Transverse colon (tissue), 4 donors: Measurements from ENCODE around the gene AFG1L. TPM values are rescaled to one million over a fixed set of nuclear protein-coding genes. Genes with fewer than 3 reads are reported as not detected.

Experiments used
- DNase-seq: peaks from one replicate; pipeline ENCODE4 v3.0.0-alpha.2; 2019
- H3K27ac ChIP-seq, 4 donors: fragments of 200-600 bp; sonication (generic); 2 replicates each; pipeline ENCODE4 v1.5.1; 2016 to 2018; ENCODE audit warnings: inconsistent platforms in 4 of 4
- H3K27me3 ChIP-seq: fragments of 200-600 bp; sonication (generic); 2 replicates; pipeline ENCODE4 v1.5.1; 2017; ENCODE audit warnings: inconsistent platforms
- H3K36me3 ChIP-seq, 4 donors: fragments of 200-600 bp; sonication (generic); 2 replicates each; pipeline ENCODE4 v1.5.1; 2017 to 2019; ENCODE audit warnings: inconsistent platforms in 4 of 4
- H3K4me1 ChIP-seq, 4 donors: fragments of 200-600 bp; sonication (generic); 2 replicates each; pipeline ENCODE4 v1.5.1; 2017 to 2020; ENCODE audit warnings: inconsistent platforms in 4 of 4
- H3K4me3 ChIP-seq, 4 donors: fragments of 200-600 bp; sonication (generic); 1 replicate in 1 of 4; 2 replicates in 3 of 4; pipeline versions ENCODE4 v1.5.1 to v1.6.1; 2017 to 2019; ENCODE audit warnings: inconsistent platforms in 4 of 4
- H3K9me3 ChIP-seq, 2 donors: fragments of 200-600 bp; sonication (generic); 2 replicates each; pipeline ENCODE4 v1.5.1; 2017 to 2019; ENCODE audit warnings: inconsistent platforms in 2 of 2
- CTCF ChIP-seq, 5 experiments: fragments of 200-600 bp in 3 of 5; fragments of 450-650 bp in 2 of 5; sonication (generic) in 3 of 5; IDR thresholded peaks; 1 replicate in 2 of 5; 2 replicates in 3 of 5; pipeline ENCODE4 v1.5.1; 2016 to 2017; ENCODE audit warnings: antibody characterized with exemption in 5 of 5, inconsistent platforms in 3 of 5, mild to moderate bottlenecking in 2 of 5, moderate library complexity in 1 of 5
- EP300 ChIP-seq: sonication (generic); formaldehyde crosslinking; IDR thresholded peaks from one replicate; pipeline ENCODE4 v1.6.1; 2017; ENCODE audit warnings: antibody characterized with exemption, low read depth
- POLR2A ChIP-seq: fragments of 450-650 bp; IDR thresholded peaks from one replicate; pipeline ENCODE4 v1.6.1; 2016; ENCODE audit warnings: antibody characterized with exemption, mild to moderate bottlenecking, moderate library complexity
- POLR2AphosphoS5 ChIP-seq, 3 donors: sonication (generic); formaldehyde crosslinking; IDR thresholded peaks; one replicate each; pipeline ENCODE4 v1.6.1; 2016; ENCODE audit warnings: antibody characterized with exemption in 3 of 3
- WGBS, 2 donors: methylation state at CpG; one replicate each; pipeline ENCODE4 v1.1.5; 2018; ENCODE audit warnings: low coverage in 1 of 2; 5-methylcytosine and 5-hydroxymethylcytosine counted together
- in situ Hi-C, 4 donors: fragments of 200-750 bp; cut with MboI; loops; one replicate each; pipeline versions ENCODE4 v1.15.0 to v1.15.1; 2017; ENCODE audit warnings: low sequenced_read_pairs in 3 of 4, low pct_ligation_motif_present in 1 of 4, low pct_unique_long_range_greater_than_20kb in 1 of 4
- intact Hi-C: fragments of 100-400 bp; cut with DNase I; formaldehyde crosslinking; loops from one replicate; pipeline ENCODE4 v1.15.1; 2023; ENCODE audit warnings: low total_unique reads
- total RNA-seq, 4 donors: library from RNA; depleted of rRNA; stranded (reverse); fragments of >200 nt; gene quantifications; one replicate each; pipeline ENCODE4 v1.1.0, GENCODE V29; 2016

AFG1L gene
- total RNA-seq, 4 donors from 2014 or later, result 2.2 to 22.5 (median 5.5) TPM

DNA sequence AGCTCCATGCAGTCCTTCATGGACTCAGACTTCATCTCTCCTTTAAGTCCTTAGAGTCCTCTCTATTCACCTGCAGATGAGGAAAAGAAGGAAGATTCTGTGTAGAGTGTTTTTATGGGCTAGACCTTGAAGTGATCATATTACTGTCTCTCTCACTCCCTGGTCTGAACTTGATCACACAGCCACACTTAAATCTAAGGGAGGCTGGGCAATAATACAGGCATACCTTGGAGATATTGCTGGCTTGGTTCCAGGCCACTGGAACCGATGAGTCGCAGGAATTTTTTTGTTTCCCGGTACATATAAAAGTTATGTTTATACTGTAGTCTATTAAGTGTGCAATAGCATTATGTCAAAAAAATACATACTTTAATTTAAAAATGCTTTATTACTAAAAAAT is 206.7 kb downstream of the AFG1L start:
- no peaks in the 10 kb centered on the region for H3K9me3 ChIP-seq
- no peak overlapping the region for H3K4me3 ChIP-seq
- DNase-seq, result no peak
- no peaks in the 10 kb centered on the region for H3K4me1 ChIP-seq
- no peak for TF ChIP-seq POLR2A
- no peak for TF ChIP-seq EP300
- TF ChIP-seq POLR2AphosphoS5 (IDR thresholded peaks at IDR 0.05), result no peak
- no peak for TF ChIP-seq CTCF (IDR thresholded peaks at IDR 0.05)
- in situ Hi-C loops, result no loop called here
- no peaks in the 10 kb centered on the region for H3K27me3 ChIP-seq
- no peak overlapping the region for H3K27ac ChIP-seq
- 41 to 76% methylated on average over 3 of the region's 3 CpGs for WGBS, 2 donors
- intact Hi-C loops, result no loop called here
- no peaks in the 10 kb centered on the region for H3K36me3 ChIP-seq

- 68 to 100% methylated on average over 1 of the region's 1 CpG for WGBS, 2 donors
- in situ Hi-C loops (no loop called here), intact Hi-C loops (no loop called here)
Measured at GRCh38 chr6:108502832-108503231, 208.0 kb downstream of the AFG1L start.

GRCh38 chr6:108507316-108507715 is 212.5 kb downstream of the AFG1L start:
- Histone ChIP-seq H3K36me3 (no peaks in the 10 kb centered on the region), H3K9me3 (no peaks in the 10 kb centered on the region), H3K27me3 (no peaks in the 10 kb centered on the region), H3K4me3 (no peak overlapping the region), H3K4me1 (no peaks in the 10 kb centered on the region), H3K27ac (no peak overlapping the region)
- no peak for DNase-seq
- TF ChIP-seq EP300 (no peak), POLR2AphosphoS5 (IDR thresholded peaks at IDR 0.05) (no peak)
- in situ Hi-C loops, result no loop called here
- 79 to 88% methylated on average over 2 of the region's 2 CpGs for WGBS, 2 donors
- intact Hi-C loops, result no loop called here

More at GRCh38 chr6:108502832-108503231, 208.0 kb downstream of the AFG1L start:
- TF ChIP-seq POLR2A (no peak), EP300 (no peak), CTCF (IDR thresholded peaks at IDR 0.05) (no peak), POLR2AphosphoS5 (IDR thresholded peaks at IDR 0.05) (no peak)
- H3K27me3 ChIP-seq, result no peaks in the 10 kb centered on the region
- no peaks in the 10 kb centered on the region for H3K9me3 ChIP-seq
- H3K4me3 ChIP-seq, result no peak overlapping the region
- no peaks in the 10 kb centered on the region for H3K4me1 ChIP-seq
- no peaks in the 10 kb centered on the region for H3K36me3 ChIP-seq
- no peak for DNase-seq
- H3K27ac ChIP-seq, result no peak overlapping the region

DNA sequence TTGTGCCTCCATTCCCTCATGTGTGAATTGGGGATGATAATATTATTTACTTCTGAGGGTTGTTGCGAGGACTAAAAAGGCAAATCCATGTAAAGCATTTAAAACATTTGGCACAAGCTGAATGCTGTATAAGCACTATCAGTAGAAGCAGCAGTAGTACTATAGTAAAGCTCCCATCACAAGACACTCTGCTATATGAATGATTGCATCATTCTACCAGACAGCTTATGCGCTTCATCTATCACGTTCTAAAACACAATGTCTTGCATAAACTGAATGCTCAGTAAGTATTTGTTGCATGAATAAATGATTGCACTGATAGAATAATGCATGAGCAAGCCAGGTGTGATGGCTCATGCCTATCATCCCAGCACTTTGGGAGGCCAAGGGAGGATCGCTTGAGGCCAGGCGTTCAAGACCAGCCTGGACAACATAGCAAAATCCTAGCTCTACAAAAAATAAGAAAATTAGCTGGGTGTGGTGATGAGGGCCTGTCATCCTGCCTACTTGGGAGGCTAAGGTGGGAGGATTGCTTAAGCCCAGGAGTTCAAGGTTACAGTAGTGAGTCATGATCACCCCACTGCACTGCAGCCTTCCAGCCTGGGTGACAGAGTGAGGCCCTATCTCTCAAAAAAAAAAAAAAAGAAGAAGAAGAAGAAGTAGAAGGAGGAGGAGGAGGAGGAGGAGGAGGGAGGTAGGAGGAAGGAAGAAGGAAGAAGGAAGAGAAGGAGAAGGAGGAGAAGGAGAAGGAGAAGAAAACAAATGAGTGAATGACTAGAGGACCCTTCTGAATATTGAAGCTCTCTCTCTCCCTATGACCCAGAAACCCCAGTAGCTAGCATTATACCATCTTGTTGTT is 215.8 kb downstream of the AFG1L start:
- Histone ChIP-seq H3K9me3 (no peaks in the 10 kb centered on the region), H3K36me3 (no peaks in the 10 kb centered on the region), H3K27me3 (no peaks in the 10 kb centered on the region), H3K4me3 (no peak overlapping the region), H3K27ac (no peak overlapping the region), H3K4me1 (no peaks in the 10 kb centered on the region)
- in situ Hi-C loops (no loop called here), intact Hi-C loops (no loop called here)
- WGBS, 2 donors, result 80 to 89% methylated on average over 4 to 5 of the region's 5 CpGs
- no peak for TF ChIP-seq EP300
- TF ChIP-seq POLR2AphosphoS5 (IDR thresholded peaks at IDR 0.05), result no peak
- TF ChIP-seq CTCF (IDR thresholded peaks at IDR 0.05), result no peak
- no peak for TF ChIP-seq POLR2A
- no peak for DNase-seq
